ENCODE measurements around the gene DSCAM.

- no peak for TF ChIP-seq CTCF (IDR thresholded peaks at IDR 0.05; ENCODE audit: extremely low read depth in 1 of 2, insufficient read depth in 1 of 2, low read depth in 1 of 2, low read length in 2 of 2)
- no peak for TF ChIP-seq EZH2 (IDR thresholded peaks at IDR 0.05; ENCODE audit: borderline replicate concordance, low read depth, low read length, severe bottlenecking)
- TF ChIP-seq POLR2AphosphoS5 (IDR thresholded peaks at IDR 0.05; ENCODE audit: insufficient read depth, low read depth, low read length), result no peak
- TF ChIP-seq MAX (IDR thresholded peaks at IDR 0.05; ENCODE audit: insufficient read depth, insufficient read length), result no peak
- no peak for TF ChIP-seq JUN (IDR thresholded peaks at IDR 0.05; ENCODE audit: borderline replicate concordance, insufficient read depth, insufficient read length, low read depth)
- TF ChIP-seq POLR2A (IDR thresholded peaks at IDR 0.05; ENCODE audit: low read depth, low read length), result no peak
- TF ChIP-seq GATA2 (IDR thresholded peaks at IDR 0.05; ENCODE audit: insufficient read depth, insufficient read length, low read depth, low read length), result no peak
- TF ChIP-seq FOS (IDR thresholded peaks at IDR 0.05; ENCODE audit: borderline replicate concordance, insufficient read depth, low read length), result no peak
- no peak for TF ChIP-seq MYC (IDR thresholded peaks at IDR 0.05; ENCODE audit: low read depth, low read length)
These were observed 212.8 kb downstream of the DSCAM start for GRCh38 chr21:40634141-40634540.
